Ovary (tissue), 9 donors: ENCODE results near the gene ZNF316. TPM values are rescaled to one million over a fixed set of nuclear protein-coding genes. Genes with fewer than 3 reads are reported as not detected.

Source experiments
- DNase-seq, 5 donors: peaks; one replicate each; pipeline ENCODE4 v3.0.0-alpha.2; 2019 to 2020
- H3K27ac ChIP-seq, 2 donors: fragments of 200-600 bp; one replicate each; pipeline versions ENCODE4 v1.5.1 to v1.8.0; 2019 to 2022
- H3K27me3 ChIP-seq: fragments of 200-600 bp; one replicate; pipeline ENCODE4 v1.8.0; 2022
- H3K36me3 ChIP-seq: fragments of 200-600 bp; sonication (generic); one replicate; pipeline ENCODE4 v1.5.1; 2019
- H3K4me1 ChIP-seq: one replicate; pipeline ENCODE4 v1.8.1; 2013; ENCODE audit warnings: mild to moderate bottlenecking, moderate library complexity; ENCODE audit not compliant: insufficient read depth
- H3K4me3 ChIP-seq: fragments of 200-600 bp; sonication (generic); one replicate; pipeline ENCODE4 v1.5.1; 2017
- H3K9me3 ChIP-seq, 2 donors: fragments of 200-600 bp in 1 of 2; sonication (generic) in 1 of 2; one replicate each; pipeline versions ENCODE4 v1.5.1 to v1.8.1; 2013 to 2019; ENCODE audit warnings: mild to moderate bottlenecking in 1 of 2, moderate library complexity in 1 of 2
- CTCF ChIP-seq, 3 donors: fragments of 450-650 bp in 2 of 3; fragments of 200-600 bp in 1 of 3; IDR thresholded peaks; one replicate each; pipeline versions ENCODE4 v1.5.1 to v1.8.0; 2016 to 2022; ENCODE audit warnings: antibody characterized with exemption in 3 of 3, mild to moderate bottlenecking in 1 of 3
- EP300 ChIP-seq: sonication (generic); formaldehyde crosslinking; IDR thresholded peaks from one replicate; pipeline ENCODE4 v1.6.1; 2017; ENCODE audit warnings: antibody characterized with exemption
- POLR2A ChIP-seq: fragments of 450-650 bp; IDR thresholded peaks from one replicate; pipeline ENCODE4 v1.6.1; 2017; ENCODE audit warnings: antibody characterized with exemption, mild to moderate bottlenecking, moderate library complexity
- WGBS, 3 donors: extraction: QIAGEN DNeasy Blood & Tissue Kit in 1 of 3; methylation state at CpG; one replicate each; pipeline versions ENCODE4 v1.1.5 to v1.1.7; 2013 to 2017; 5-methylcytosine and 5-hydroxymethylcytosine counted together
- intact Hi-C, 4 donors: fragments of 100-400 bp; cut with DNase I; formaldehyde crosslinking; loops; one replicate each; pipeline versions ENCODE4 v1.11.0 to v1.15.1; 2022 to 2023
- polyA plus RNA-seq, 2 donors: library from polyadenylated mRNA; stranded (reverse); fragments of 200-250 nt in 1 of 2; fragments of 350-450 nt in 1 of 2; fragmentation: Illumina TruSeq in 1 of 2; extraction: RNeasy Lipid Tissue Mini Kit (QIAGEN cat#74804) in 1 of 2; gene quantifications; one replicate each; pipeline ENCODE4 v1.2.3, GENCODE V29; 2013 to 2014
- total RNA-seq, 7 donors: library from RNA; depleted of rRNA in 2 of 7; stranded (reverse); fragments of >200 nt in 2 of 7; fragmentation: NEBNext Ultra II Directional in 3 of 7; extraction: Animal tissue kit (Norgen Biotek cat#: 25700) in 3 of 7; gene quantifications; one replicate each; pipeline versions ENCODE4 v1.1.0 to v1.2.4, GENCODE V29; 2016 to 2023
- donor health status: DM: no; HTN: no; CAD: no; lungs with moderate emphysema.
- donor health status: DM: no; HTN: no; CAD: no.
- donor health status: Bipolar disorder and iron deficiency.
- donor health status: DM: yes; HTN: yes; CAD: no.
- donor health status: DM: no; HTN: no; CAD: no.
- donor health status: DM: yes; HTN: yes; CAD: no.

The ZNF316 gene
- total and polyA plus RNA-seq, 9 donors: 11.5 to 36.4 (median 28.1) TPM

GRCh38 chr7:6641305-6642035 is 4.4 kb downstream of the ZNF316 start:
- TF ChIP-seq CTCF (IDR thresholded peaks at IDR 0.05): no peak
- no peak for TF ChIP-seq POLR2A
- TF ChIP-seq EP300: no peak
- H3K36me3 ChIP-seq: no peaks in the 10 kb centered on the region
- WGBS, 3 donors: 84 to 92% (median 87%) methylated on average over 15 of the region's 15 CpGs
- H3K27me3 ChIP-seq: no peaks in the 10 kb centered on the region
- H3K4me1 ChIP-seq: peaks cover 7% of the 10 kb centered on the region
- no peak overlapping the region for H3K27ac ChIP-seq
- no peak for DNase-seq
- no peak overlapping the region for H3K4me3 ChIP-seq
- no peaks in the 10 kb centered on the region for H3K9me3 ChIP-seq
- intact Hi-C loops: no loop called here

- H3K27me3 ChIP-seq: no peaks in the 10 kb centered on the region
- 81 to 87% (median 83%) methylated on average over 24 of the region's 24 CpGs for WGBS, 3 donors
- H3K9me3 ChIP-seq: no peaks in the 10 kb centered on the region
- H3K27ac ChIP-seq: no peak overlapping the region
- H3K4me3 ChIP-seq: no peak overlapping the region
- TF ChIP-seq POLR2A (no peak), EP300 (no peak), CTCF (IDR thresholded peaks at IDR 0.05) (no peak)
- no peak for DNase-seq
- intact Hi-C loops: no loop called here
- peaks cover 5% of the 10 kb centered on the region for H3K4me1 ChIP-seq
- no peaks in the 10 kb centered on the region for H3K36me3 ChIP-seq
Measured at GRCh38 chr7:6642239-6642839, 5.2 kb downstream of the ZNF316 start.

GRCh38 chr7:6642861-6643640 is 5.9 kb downstream of the ZNF316 start:
- WGBS, 3 donors: 80 to 84% (median 84%) methylated on average over 22 of the region's 22 CpGs
- intact Hi-C loops: no loop called here

More at GRCh38 chr7:6642861-6643640, 5.9 kb downstream of the ZNF316 start:
- Histone ChIP-seq H3K9me3 (no peaks in the 10 kb centered on the region), H3K4me3 (no peak overlapping the region), H3K27ac (no peak overlapping the region), H3K27me3 (no peaks in the 10 kb centered on the region), H3K36me3 (no peaks in the 10 kb centered on the region), H3K4me1 (peaks cover 3% of the 10 kb centered on the region)
- TF ChIP-seq CTCF (IDR thresholded peaks at IDR 0.05): no peak
- no peak for TF ChIP-seq EP300
- no peak for TF ChIP-seq POLR2A
- DNase-seq: no peak
